Activated gamma-delta T cell (primary cell): ENCODE measurements around the gene CCN6.

Experiments used
- DNase-seq: peaks from one replicate; lab custom pipeline; 2025; lab: John Stamatoyannopoulos, UW

The CCN6 gene

DNA sequence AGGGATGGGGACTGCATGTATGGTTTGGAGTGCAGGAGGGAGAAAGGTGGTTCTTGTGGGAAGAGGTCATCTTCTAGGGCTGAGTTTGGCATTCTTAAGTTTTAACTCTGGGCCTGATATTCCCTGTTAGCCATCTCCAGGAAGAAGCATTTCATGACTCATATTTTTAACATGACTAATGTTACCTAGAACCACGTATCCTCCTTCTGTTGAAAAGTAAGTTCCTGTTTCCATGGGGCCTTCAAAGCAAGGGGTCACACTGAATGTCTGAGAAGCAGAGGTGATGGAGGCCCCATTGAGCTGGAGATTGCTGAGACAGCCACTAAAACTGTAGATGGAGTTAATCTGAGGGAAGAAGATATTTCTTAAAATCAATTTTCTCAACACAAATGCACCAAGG is 63.6 kb downstream of the CCN6 start:
- no peak for DNase-seq

GRCh38 chr6:112118034-112118433 is 64.1 kb downstream of the CCN6 start:
- no peak for DNase-seq
